Esophagus mucosa (tissue), 1 donor: ENCODE data around the gene CLCN5. TPM values are rescaled to one million over a fixed set of nuclear protein-coding genes. Genes with fewer than 3 reads are reported as not detected.

Source experiments
- ATAC-seq: fragments of 200-7000 bp; cut with Tn5 transposase; one replicate; pipeline ENCODE4 v1.9.1; 2020
- total RNA-seq: library from RNA; stranded (reverse); gene quantifications from one replicate; pipeline ENCODE4 v1.2.4, GENCODE V29; 2023
- donor health status: DM: yes; HTN: yes; CAD: no.

Gene CLCN5
- total RNA-seq, 1 donor from 2014 or later, result 5.8 TPM

DNA sequence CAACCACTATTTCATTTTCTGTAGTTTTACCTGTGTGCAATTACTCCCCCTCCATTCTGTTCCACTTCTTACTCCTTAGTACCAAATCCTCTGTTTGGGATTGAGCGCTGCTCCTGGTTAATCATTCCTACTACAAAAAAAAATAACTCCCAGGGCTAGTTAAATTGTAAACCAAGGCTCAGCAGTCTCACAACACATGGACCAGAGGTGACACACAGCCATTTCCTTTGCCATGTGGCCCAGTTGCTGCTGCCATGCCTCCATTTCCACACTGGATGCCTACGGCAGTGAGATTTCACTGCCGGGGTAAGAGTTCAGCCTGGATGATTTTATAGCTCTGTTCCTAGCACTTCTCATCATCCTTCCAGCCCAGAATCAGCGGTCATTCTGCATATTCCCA, 171.2 kb downstream of the CLCN5 start:
- ATAC-seq, result no peak

DNA sequence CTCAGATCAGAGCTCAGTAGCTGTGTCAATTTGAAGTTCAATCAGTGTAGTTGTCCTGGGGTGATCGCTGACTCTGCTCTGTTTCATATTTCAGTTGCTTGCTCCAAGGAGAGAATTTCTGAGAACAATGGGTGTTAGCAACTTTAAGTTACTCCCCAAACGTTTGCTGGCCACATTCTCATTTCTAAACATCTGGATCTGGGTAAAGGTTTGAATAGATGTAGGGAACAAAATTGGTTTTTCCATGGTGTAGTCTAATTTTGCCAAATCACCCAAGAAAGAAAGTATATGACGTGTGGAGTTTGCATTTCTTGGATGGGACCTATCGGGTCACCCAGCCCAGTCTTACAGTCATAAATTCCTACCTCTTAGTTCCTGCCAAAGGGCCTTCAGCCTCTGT, 174.7 kb downstream of the CLCN5 start:
- ATAC-seq, result no peak

DNA sequence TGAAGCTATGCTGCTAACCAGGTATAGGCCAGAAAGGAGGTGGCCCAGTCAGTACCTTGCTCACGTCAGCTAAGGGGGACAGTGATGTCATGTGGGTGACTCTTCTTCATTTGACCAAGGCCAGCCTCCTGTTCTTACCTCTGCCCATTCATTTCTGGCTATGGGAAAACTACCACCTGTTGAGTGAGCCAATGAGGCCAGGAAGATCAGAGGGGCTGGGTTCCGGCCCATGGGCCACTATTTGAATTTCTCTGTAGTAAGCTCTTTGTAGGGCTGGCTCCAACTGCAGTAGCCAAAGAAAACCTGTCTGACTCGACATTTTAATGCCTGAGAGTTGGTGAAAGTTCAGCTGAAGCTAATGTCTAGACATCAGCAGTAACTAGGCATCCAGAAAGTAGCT, 175.8 kb downstream of the CLCN5 start:
- no peak for ATAC-seq

- ATAC-seq, result no peak
These were observed 176.4 kb downstream of the CLCN5 start for GRCh38 chrX:50098749-50099148.

GRCh38 chrX:50099331-50099730, 176.9 kb downstream of the CLCN5 start:
- no peak for ATAC-seq

DNA sequence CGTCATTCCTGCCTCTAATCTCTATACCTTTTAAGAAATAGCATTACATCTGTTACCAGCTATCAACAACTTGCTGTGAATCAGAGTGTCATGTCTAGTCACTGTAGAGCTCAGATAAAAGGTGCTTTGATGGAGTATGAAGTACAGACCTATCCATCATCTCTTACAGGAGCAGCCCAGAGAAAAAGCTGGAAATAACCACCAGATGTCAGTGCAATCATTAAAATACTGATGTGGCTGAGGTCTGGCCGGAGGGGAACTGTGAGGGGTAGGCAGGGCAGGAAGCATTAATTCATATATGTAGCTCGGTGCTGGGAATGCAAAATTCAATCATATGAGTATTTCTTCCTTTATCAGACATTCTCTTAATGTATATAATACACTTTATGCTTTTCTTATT, 177.8 kb downstream of the CLCN5 start:
- ATAC-seq, result no peak

DNA sequence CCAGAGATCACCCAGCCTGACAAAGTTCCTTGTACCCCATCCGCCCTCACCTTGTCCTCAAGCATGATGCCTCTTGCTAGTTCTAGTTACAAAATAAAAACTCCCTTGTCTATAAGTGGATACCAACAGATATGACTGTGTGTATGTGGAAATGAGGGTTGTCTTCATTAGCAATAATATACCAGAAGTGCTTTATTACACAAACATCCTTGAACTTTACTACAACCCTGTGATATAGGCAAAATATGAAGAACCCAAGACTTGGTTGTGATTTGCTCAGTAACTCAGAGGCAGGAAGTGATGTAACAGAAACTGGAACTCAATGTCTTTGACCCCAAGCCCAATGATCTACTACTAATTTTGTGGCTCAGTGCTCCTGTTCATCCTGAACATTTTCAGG, 180.8 kb downstream of the CLCN5 start:
- ATAC-seq, result no peak

DNA sequence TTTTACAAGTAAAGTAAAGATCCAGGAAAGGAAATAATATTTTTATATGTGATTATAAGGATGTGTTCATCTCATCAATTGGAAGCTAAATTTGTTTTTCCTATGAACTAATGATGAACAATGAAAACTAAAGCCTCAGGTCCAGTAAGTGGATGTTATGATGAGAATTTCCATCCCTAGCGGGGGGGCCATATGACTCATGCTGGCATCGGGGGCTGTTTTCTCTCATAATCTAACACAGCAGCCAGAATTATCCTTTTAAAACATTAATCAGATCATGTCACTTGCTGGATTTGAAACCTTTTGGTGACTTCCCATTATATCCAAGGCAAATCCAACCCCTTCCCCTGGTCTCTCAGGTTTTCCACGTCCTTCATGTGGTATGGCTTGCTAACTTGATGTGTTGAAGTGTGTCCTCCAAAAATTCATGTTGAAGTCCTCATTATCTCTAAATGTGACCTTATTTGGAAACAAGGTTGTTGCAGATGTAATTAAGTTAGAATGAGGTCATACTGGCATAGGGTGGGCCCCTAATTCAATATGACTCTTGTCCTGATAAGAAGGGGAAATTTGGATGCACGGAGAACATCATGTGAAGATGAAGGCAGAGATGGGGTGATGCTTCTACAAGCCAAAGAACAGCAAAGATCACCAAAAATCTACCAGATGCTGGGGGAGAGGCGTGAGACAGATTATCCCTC, 181.6 kb downstream of the CLCN5 start:
- no peak for ATAC-seq

- ATAC-seq, result no peak
These were observed 183.8 kb downstream of the CLCN5 start for GRCh38 chrX:50106051-50106675.

GRCh38 chrX:50107470-50107869, 185.1 kb downstream of the CLCN5 start:
- no peak for ATAC-seq

DNA sequence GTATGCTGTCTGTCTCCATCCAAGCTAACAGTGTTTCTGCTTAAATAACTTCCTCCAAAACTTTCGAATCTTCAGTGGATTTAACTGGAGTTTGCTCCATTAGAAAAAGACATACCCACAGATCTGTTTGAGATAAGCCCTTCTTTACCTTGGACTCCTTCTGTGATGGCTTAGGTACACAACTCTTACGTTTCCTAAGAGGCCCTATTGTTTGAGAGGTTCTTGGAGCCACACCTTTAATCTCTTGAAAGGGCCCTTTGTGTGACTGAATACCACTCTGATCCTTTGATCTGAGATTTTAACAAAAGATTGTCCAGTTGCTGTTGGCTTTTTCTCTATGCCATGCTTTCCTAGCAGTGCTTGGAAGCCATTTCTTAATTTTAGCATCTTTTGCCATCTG, 185.9 kb downstream of the CLCN5 start:
- ATAC-seq, result no peak

DNA sequence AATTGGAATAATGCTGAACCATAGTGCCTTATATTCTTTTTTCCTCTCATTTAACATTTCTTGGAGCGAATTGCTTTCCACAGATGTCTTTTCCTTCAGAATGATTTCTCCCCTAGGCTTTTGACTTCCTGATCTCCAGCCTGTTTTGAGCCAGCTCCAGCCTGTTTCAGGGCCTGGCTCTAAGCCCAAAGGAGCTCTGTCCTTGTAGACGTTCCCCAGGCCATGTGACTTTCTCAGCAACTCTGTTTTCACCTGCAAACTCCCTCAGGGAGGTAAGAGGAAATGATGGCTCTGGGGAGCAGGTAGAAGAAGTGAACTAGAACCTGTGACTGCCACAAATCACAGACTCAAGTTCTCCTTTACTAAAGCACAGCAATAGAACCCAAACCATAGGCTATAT, 189.3 kb downstream of the CLCN5 start:
- no peak for ATAC-seq

DNA sequence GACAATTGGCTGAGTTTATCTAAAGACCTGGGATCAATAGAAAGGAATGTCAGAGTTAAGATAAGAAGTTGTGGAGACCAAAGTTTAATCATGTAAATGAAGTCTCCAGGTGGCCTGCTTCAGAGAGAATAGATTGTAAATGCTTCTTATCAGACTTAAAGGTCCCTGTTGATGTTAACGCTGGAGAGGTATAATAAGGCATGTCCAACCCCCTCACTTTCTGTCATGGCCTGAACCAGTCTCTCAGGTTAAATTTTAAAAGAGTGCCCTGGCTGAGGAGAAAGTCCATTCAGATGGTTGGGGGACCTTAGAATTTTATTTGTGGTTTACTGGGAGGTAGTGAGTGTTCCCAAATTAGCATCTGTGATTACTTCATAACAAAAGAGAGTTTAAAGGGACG, 191.7 kb downstream of the CLCN5 start:
- no peak for ATAC-seq

GRCh38 chrX:50115973-50116372, 193.6 kb downstream of the CLCN5 start:
- no peak for ATAC-seq

DNA sequence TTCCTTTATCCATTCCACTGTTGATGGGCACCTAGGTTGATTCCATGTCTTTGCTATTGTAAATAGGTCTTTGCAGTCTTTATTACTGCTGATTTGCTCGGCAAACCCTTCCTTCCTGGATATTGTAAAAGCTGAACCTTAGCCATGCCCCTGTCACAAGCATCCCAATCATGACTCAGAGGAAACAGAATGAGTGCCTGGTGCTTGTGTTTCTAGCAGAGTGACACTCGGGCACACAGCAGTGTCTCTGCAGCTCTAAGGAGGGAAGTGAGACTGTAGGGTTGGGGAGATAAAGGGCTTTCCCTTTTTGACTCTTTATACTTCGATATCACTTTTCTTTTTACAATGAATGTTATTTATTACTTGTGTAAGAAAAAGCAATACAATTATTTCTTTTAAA, 195.1 kb downstream of the CLCN5 start:
- no peak for ATAC-seq

DNA sequence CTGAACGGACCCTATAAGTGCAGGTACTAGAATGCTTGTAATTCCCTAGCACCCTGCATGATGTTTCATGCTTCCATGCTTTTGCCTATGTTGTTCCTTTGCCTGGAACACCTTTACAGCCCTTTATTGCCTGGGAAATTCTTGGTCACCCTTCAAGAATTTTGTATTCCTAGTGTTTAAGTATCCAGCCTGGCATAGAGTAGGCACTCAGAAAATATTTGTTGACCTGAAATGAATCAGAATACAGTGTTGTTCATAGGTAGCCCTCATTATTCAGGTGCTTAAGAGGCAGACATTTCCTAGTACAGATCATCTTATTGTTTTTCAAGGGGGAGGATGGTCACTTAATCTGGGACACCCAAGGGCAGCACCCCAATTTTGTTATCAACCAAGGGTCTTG, 203.1 kb downstream of the CLCN5 start:
- ATAC-seq, result no peak

DNA sequence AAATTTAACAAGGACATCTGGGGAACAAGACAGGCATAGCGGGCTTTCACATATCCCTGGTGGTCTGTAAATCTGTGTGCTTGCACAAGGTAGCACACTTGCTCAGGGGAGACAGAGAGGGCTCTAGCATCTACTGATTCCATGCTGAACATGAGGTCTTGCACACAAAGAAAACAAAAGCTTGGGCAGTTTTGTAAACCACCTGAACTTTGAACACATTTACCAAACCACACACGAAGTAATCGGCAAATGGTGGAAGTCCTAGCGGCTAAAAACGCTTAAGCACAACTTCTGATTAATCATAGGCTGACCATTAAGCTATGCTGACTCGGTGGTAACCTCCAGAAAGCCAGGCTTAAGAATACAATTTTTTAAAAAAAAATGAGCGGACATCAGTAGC, 225.6 kb downstream of the CLCN5 start:
- no peak for ATAC-seq

Other genes with a start within 250 kb of the CLCN5 start
- not detected for gene PAGE1, start 226.6 kb upstream of the CLCN5 start, total RNA-seq
- gene PAGE4, start 93.3 kb upstream of the CLCN5 start, total RNA-seq, result not detected
- gene USP27X, start 43.1 kb upstream of the CLCN5 start, total RNA-seq, result 1.2 TPM